ENCODE data around the gene SDS.

GRCh38 chr12:113408756-113409298 lies 5.1 kb upstream of the SDS start:
- no peak for TF ChIP-seq CTCF (IDR thresholded peaks at IDR 0.05; ENCODE audit: low read depth, low read length)
- no peak for TF ChIP-seq EZH2phosphoT487 (IDR thresholded peaks at IDR 0.05; ENCODE audit: low read depth)

Data from OCI-LY3 (cell line).